Measurements from ENCODE around the gene LTA4H. TPM values are rescaled to one million over a fixed set of nuclear protein-coding genes. Genes with fewer than 3 reads are reported as not detected.

The LTA4H gene
- total RNA-seq, 1 donor from 2014 or later: 266 TPM

- TF ChIP-seq, protein P1, sequence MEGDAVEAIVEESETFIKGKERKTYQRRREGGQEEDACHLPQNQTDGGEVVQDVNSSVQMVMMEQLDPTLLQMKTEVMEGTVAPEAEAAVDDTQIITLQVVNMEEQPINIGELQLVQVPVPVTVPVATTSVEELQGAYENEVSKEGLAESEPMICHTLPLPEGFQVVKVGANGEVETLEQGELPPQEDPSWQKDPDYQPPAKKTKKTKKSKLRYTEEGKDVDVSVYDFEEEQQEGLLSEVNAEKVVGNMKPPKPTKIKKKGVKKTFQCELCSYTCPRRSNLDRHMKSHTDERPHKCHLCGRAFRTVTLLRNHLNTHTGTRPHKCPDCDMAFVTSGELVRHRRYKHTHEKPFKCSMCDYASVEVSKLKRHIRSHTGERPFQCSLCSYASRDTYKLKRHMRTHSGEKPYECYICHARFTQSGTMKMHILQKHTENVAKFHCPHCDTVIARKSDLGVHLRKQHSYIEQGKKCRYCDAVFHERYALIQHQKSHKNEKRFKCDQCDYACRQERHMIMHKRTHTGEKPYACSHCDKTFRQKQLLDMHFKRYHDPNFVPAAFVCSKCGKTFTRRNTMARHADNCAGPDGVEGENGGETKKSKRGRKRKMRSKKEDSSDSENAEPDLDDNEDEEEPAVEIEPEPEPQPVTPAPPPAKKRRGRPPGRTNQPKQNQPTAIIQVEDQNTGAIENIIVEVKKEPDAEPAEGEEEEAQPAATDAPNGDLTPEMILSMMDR (IDR thresholded peaks at IDR 0.05): no peak
- TF ChIP-seq EZH2 (IDR thresholded peaks at IDR 0.05) (no peak), EZH2phosphoT487 (IDR thresholded peaks at IDR 0.05) (no peak)
- no peak overlapping the region for H3K9ac ChIP-seq
- no peaks in the 10 kb centered on the region for H3K27me3 ChIP-seq
- Mint-ChIP-seq H3K9me3 (peaks cover 1% of the 10 kb centered on the region), H3K4me3 (no peak overlapping the region), H3K27ac (no peak overlapping the region), H3K27me3 (ENCODE audit: insufficient read depth, low read depth) (no peaks in the 10 kb centered on the region), H3K4me1 (peaks cover 18% of the 10 kb centered on the region), H3K36me3 (no peaks in the 10 kb centered on the region)
- DNase-seq (ENCODE audit: low spot score): no peak
- no peaks in the 10 kb centered on the region for H3K79me2 ChIP-seq (ENCODE audit: low read depth)
- H3K27ac ChIP-seq: no peak overlapping the region
- no peaks in the 10 kb centered on the region for H3K36me3 ChIP-seq
- H3K4me1 ChIP-seq: no peaks in the 10 kb centered on the region
- H3K9me3 ChIP-seq (ENCODE audit: low read depth): no peaks in the 10 kb centered on the region
- no peak overlapping the region for H2AFZ ChIP-seq (replicated peaks)
- H3F3A ChIP-seq (ENCODE audit: low read depth): no peaks in the 10 kb centered on the region
- no peaks in the 10 kb centered on the region for H4K20me1 ChIP-seq (ENCODE audit: low read depth)
- no peak overlapping the region for H3K4me2 ChIP-seq
- H3K4me3 ChIP-seq: no peak overlapping the region
Observed at GRCh38 chr12:96046543-96047228, 11.3 kb upstream of the LTA4H start.

DNA sequence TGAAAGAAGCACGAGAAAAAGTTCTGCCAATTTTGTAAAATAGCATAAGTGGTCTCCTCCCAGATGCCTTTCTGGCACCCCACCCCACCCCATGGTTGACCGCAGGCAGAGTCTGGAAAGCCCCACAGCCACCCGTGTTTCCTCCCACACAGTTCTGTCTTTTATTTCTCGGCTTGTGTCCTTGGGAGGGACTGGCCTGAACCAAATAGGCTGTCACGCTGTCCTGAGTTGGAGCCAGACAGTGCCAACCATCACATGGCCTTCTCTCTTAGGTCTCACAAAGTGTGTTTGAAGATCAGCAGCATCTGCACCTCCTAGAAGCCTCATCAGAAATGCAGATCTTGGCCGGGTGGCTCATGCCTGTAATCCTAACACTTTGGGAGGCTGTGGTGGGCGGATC lies 10.2 kb upstream of the LTA4H start:
- Histone ChIP-seq H3K79me2 (ENCODE audit: low read depth) (no peaks in the 10 kb centered on the region), H3F3A (ENCODE audit: low read depth) (no peaks in the 10 kb centered on the region), H3K4me2 (no peak overlapping the region), H2AFZ (replicated peaks) (no peak overlapping the region), H3K9me3 (ENCODE audit: low read depth) (no peaks in the 10 kb centered on the region), H3K9ac (no peak overlapping the region), H3K4me3 (no peak overlapping the region), H4K20me1 (ENCODE audit: low read depth) (no peaks in the 10 kb centered on the region), H3K4me1 (no peaks in the 10 kb centered on the region), H3K36me3 (no peaks in the 10 kb centered on the region), H3K27ac (no peak overlapping the region), H3K27me3 (no peaks in the 10 kb centered on the region)
- no peak for TF ChIP-seq EZH2phosphoT487 (IDR thresholded peaks at IDR 0.05)
- TF ChIP-seq EZH2 (IDR thresholded peaks at IDR 0.05): no peak
- Mint-ChIP-seq H3K36me3 (no peaks in the 10 kb centered on the region), H3K4me1 (peaks cover 18% of the 10 kb centered on the region), H3K4me3 (no peak overlapping the region), H3K27me3 (ENCODE audit: insufficient read depth, low read depth) (no peaks in the 10 kb centered on the region), H3K27ac (no peak overlapping the region), H3K9me3 (peaks cover 1% of the 10 kb centered on the region)
- no peak for DNase-seq (ENCODE audit: low spot score)

DNA sequence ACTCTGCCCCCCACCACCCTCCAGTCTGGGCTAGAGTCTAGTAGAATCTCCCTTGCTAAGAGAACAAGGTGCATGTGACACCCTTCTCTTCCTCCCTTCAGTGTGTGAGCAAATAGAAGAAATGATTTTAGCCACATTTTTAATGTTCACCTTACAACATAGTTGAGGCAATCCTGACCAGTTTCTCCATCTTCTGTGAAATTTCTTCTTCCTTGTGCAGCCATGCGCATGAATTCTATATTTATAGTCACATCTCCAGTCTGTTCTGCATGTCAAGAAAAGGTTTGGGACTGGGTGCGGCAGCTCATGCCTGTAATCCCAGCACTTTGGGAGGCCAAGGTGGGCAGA lies 9.5 kb upstream of the LTA4H start:
- Histone ChIP-seq H3K27me3 (no peaks in the 10 kb centered on the region), H3K4me2 (no peak overlapping the region), H3K36me3 (no peaks in the 10 kb centered on the region), H3K4me3 (no peak overlapping the region), H2AFZ (replicated peaks) (no peak overlapping the region), H3K9me3 (ENCODE audit: low read depth) (no peaks in the 10 kb centered on the region), H3K4me1 (no peaks in the 10 kb centered on the region), H3K27ac (no peak overlapping the region), H3K9ac (no peak overlapping the region), H4K20me1 (ENCODE audit: low read depth) (no peaks in the 10 kb centered on the region), H3K79me2 (ENCODE audit: low read depth) (no peaks in the 10 kb centered on the region), H3F3A (ENCODE audit: low read depth) (no peaks in the 10 kb centered on the region)
- H3K9me3 Mint-ChIP-seq: no peaks in the 10 kb centered on the region
- no peak overlapping the region for H3K4me3 Mint-ChIP-seq
- DNase-seq (ENCODE audit: low spot score): no peak
- no peak overlapping the region for H3K27ac Mint-ChIP-seq
- H3K27me3 Mint-ChIP-seq (ENCODE audit: insufficient read depth, low read depth): no peaks in the 10 kb centered on the region
- no peak for TF ChIP-seq EZH2 (IDR thresholded peaks at IDR 0.05)
- no peak for TF ChIP-seq EZH2phosphoT487 (IDR thresholded peaks at IDR 0.05)
- H3K36me3 Mint-ChIP-seq: no peaks in the 10 kb centered on the region
- peaks cover 18% of the 10 kb centered on the region for H3K4me1 Mint-ChIP-seq

DNA sequence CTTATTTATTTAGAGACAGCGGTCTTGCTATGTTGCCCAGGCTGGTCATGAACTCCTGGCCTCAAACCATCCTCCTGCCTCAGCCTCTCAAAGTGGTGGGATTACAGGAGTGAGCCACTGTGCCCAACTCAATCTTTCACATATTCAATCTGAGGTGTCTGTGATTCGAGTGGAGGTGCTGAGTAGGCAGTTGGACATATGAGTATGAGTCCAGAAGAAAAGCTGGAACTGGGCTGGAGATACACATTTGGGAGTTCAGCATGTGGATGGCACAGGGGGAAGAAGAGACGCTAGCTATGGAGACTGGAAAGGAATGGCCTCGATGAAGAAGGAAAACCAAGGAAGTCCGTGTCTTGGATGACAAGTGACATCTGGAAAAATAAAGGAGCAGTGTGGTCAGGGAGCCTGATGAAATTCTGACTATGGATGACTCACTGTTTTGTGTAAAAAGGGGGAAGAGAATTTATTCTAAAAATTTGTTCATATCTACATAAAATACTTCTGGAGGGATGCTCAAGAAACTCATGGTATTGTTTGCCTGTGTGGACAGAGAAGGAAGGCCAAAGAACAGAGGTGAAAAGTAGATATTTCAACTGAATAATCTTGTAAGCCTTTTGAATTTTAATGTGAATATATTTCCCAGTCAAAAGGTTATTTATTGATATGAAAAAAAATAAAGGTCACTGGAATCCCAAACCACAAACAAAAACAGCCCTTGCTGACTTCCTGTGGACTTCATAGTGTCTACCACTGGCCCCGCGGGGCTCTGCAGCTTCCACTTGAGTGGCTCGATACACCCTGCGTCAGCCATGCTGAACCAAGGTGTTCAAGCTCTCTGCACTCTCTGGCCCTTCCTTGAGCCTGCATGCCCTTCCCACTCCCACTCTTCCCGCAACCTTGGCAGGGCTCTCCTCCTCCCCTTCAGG lies 8.9 kb upstream of the LTA4H start:
- Mint-ChIP-seq H3K27me3 (ENCODE audit: insufficient read depth, low read depth) (no peaks in the 10 kb centered on the region), H3K27ac (no peak overlapping the region), H3K4me3 (no peak overlapping the region), H3K36me3 (no peaks in the 10 kb centered on the region), H3K4me1 (peaks cover 18% of the 10 kb centered on the region), H3K9me3 (no peaks in the 10 kb centered on the region)
- Histone ChIP-seq H3K27ac (no peak overlapping the region), H3K9ac (no peak overlapping the region), H3K27me3 (no peaks in the 10 kb centered on the region), H3K79me2 (ENCODE audit: low read depth) (no peaks in the 10 kb centered on the region), H3F3A (ENCODE audit: low read depth) (no peaks in the 10 kb centered on the region), H3K4me2 (no peak overlapping the region), H3K4me1 (no peaks in the 10 kb centered on the region), H3K9me3 (ENCODE audit: low read depth) (no peaks in the 10 kb centered on the region), H2AFZ (replicated peaks) (no peak overlapping the region), H3K4me3 (no peak overlapping the region), H3K36me3 (no peaks in the 10 kb centered on the region), H4K20me1 (ENCODE audit: low read depth) (no peaks in the 10 kb centered on the region)
- DNase-seq (ENCODE audit: low spot score): no peak
- no peak for TF ChIP-seq EZH2phosphoT487 (IDR thresholded peaks at IDR 0.05)
- TF ChIP-seq, protein P1 (IDR thresholded peaks at IDR 0.05): no peak
- TF ChIP-seq EZH2 (IDR thresholded peaks at IDR 0.05): no peak
